ENCODE results near the gene CD48. TPM values are rescaled to one million over a fixed set of nuclear protein-coding genes. Genes with fewer than 3 reads are reported as not detected.
"Not testable (repeated sequence)": the region's sequence is repeated elsewhere in the genome, so short reads cannot be mapped to it uniquely, and the experiment has no call there.

The CD48 gene
- total RNA-seq, 1 donor from 2014 or later, result not detected

DNA sequence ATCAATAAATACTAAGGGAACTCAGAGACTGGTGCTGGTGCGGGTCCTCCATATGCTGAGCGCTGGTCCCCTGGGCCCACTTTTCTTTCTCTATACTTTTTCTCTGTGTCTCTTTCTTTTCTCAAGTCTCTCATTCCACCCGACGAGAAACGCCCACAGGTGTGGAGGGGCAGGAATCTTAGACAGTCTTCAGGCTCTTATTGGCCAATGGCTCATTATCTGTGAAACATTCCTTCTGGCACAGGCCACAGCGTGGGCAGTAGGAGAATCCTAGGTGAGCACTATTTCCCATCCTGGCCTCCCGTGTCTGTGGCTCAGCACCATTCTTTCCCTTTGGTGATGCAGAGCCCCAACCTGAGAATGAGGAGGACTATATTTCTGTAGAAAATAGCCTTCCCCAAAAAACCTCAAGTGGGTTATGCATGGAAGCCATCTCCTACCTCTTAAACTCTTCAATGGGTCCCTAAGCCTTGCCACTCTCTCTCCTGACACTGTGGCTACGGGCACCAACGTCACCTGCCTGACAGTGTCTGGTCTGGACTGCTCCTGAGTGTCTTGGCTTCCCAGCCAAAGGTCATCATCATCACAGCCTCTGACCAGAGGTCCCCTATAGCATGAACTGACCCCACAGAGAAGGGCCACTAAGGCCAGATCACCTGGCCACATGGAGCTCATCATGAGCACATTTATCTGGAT, 58.5 kb downstream of the CD48 start:
- no peak for DNase-seq (ENCODE audit: low read depth)

DNA sequence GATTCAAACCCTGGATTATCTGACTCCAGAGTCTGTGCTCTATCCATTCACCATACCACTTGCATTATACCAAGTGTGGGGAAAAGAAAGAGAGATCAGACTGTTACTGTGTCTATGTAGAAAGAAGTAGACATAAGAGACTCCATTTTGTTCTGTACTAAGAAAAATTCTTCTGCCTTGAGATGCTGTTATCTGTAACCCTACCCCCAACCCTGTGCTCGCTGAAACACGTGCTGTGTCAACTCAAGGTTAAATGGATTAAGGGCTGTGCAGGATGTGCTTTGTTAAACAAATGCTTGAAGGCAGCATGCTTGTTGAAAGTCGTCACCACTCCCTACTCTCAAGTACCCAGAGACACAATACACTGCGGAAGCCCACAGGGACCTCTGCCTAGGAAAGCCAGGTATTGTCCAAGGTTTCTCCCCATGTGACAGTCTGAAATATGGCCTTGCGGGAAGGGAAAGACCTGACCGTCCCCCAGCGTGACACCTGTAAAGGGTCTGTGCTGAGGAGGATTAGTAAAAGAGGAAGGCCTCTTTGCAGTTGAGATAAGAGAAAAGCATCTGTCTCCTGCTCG, 59.5 kb downstream of the CD48 start:
- DNase-seq (ENCODE audit: low read depth), result not testable (repeated sequence)

DNA sequence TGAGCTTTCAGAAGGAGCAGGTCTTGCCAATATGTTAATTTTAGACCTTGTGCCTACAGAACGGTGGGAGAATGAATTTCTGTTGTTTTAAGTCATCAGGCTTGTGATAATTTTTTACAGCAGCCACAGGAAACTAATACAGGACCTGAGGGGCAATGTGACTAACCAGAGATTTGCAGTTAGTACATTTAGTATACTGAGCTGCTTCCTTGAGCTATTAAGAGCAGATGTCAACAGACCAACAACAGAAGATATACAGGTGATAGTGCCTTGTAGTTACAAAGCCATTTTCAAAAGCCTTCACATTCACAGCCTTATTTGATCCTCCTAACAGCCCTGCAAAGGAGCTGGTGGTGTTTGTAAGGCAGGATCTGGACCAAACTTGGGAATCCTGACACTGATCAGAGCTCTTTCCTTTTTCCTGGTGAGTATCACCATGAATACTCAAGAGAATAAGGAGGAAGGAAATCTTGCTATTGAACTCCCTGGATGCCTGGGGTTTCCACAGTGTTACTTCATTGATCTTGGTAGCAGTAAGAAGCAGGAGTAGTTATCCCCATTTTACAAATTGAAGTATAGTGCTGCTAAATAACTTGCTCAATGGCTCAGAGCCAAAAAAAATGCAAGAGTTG, 60.1 kb downstream of the CD48 start:
- no peak for DNase-seq (ENCODE audit: low read depth)

DNA sequence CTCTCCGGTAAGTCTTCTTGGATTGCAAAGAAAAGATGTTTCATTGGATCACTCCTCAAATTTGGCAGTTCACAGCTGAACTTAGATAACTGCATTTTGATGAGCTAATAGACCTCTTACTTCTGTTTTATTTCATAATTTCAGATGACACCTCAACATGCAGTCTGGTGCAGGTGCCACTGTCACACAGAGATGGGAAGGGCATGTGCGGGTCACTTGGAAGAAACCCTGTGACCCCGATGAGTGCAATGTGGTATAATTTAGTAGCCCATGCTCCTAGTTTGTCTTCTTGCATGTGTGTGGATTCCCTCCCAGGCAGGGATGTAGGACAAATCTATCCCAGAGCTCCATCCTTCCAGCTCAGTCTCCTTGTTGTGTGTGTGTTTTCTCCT, 64.3 kb downstream of the CD48 start:
- DNase-seq (ENCODE audit: low read depth), result no peak

DNA sequence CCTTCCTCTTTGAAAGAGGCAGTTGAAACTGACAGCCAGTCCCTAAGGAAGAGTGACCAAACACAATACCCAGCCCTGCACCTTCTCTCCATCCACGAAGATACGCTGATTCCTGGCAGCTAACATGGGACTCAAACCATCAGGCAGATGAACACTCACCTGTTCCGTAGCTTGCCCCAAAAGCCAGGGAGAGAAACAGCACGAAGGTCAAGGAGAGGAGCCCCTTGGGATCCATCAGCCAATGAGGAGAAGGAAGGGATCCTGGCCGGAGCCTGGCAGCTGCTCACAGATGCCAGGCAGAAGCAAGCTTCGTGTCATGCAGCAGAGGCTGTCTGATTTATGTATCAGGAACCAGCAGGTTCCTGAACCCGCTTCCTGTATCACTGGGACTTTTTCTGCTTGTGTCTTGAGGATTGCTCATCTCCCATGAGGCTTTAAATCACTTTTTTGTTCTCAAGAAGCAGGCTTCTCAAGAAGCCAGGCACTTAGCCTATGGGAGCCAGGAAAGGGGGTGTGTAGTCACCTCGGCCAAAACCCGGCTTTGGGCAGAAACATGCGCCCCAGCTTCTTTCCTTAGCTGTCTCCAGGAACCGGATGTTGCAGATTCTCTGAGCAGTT, 64.8 kb downstream of the CD48 start, which contains the start of gene SLAMF1:
SLAMF1 (minus strand) TSS at position 334 of the 618 bp plus-strand sequence; CDS start at position 235, 99 bp downstream.
- no peak for DNase-seq (ENCODE audit: low read depth)

DNA sequence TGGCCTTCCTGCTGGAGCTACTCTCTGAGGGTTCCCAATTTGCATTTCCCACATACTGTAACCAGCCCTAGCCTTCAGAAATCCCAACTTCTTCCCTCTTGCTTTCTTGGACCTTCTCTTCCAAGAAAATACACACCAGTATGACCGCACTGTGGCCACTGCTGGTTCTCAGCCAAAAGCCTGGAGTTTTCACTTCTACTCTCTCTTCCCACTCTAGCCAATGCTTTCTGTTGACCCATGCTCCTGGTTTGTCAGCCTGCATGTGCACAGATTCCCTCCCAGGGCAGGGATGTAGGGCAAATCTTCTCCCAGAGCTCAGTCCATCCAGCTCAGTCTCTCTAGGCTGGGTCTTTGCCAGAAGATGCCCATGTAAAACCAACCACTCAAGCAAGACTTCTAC, 65.4 kb downstream of the CD48 start:
- no peak for DNase-seq (ENCODE audit: low read depth)

DNA sequence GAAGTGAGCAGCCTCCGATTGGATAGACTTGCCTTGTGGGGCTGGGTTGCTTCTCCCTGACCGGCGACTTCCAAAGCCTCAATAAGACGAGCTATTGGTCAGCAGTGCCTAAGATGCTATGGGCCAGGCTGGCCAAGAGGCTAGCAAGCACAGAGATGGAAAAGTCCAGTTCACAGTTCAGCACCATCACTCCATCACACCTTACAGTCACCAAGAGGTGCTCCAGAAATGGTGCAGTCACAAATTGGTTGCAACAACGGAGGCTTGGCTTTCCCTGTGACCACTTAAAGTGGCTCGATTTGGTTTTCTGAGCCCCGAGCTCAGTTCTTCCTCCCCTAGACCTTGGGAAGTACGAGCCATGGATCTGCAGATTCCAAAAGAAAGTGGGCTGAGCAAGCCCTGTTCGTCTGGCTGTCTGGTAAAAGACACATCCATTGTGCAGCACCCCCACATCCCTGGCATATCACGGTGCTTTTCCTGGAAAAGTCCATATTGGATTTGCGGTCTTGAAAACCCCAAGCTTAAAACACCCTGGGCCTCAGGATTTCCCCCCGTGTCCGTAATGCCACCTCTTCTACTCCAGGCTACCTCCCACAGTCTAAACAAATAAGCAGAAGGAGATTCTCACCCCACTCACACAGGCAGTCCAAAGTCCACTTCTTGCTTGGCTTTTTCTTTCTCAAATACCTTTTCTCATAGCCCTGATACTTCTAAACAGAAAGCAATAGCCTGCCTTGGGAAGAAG, 66.1 kb downstream of the CD48 start:
- no peak for DNase-seq (ENCODE audit: low read depth)

DNA sequence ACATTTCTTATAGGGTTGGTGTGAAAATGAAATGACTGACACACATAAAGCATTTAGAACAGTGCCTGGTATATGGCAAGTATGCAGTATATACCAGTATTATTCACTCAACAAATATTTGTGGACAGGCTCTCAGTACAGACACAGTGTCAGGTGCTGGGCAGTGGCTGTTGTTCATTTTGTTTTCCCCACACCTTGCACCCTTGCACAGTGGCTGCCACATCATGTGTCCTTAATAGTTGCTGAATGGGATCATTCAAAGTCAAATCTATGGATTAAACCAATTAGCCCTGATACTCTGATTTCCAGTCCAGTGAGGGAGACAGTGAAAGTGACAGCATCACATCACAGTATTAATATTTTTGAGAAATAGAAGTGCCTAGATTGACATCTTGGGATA, 67.2 kb downstream of the CD48 start:
- no peak for DNase-seq (ENCODE audit: low read depth)

DNA sequence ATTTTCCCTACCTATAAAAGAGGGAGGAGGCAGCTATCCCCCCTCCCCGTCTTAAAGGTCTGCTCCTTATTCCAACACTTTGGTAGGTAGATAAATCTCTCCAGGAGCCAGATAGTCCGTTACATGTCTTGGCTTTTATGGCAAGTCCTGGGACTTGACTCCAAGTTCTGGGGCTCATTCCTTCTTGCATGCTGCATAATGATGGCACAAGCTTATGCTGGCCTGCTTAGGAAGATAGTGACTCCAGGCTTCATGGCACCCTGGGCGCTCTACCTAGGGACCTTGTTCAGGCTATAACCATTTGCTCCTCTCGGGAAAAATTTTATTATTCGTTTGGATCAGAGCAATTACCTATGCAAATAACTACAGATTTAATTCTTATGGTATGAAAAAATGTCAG, 68.5 kb downstream of the CD48 start:
- DNase-seq (ENCODE audit: low read depth), result no peak

DNA sequence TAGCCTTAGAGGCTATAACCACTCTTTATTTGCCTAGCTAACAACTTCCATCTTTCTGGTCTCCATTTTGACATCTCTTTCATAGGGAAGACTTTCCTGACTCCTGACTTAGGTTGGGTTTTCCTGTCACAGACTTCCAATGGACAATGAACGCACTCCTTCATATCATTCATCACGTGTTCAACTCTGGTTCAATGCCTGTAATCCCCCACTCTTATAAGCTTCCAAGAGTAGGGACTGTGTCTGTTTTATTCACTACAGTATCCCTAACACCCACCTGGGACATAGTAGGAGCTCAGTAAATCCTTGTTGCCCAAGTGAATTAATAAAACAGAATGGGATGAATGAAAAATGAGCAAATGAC, 69.4 kb downstream of the CD48 start:
- no peak for DNase-seq (ENCODE audit: low read depth)

DNA sequence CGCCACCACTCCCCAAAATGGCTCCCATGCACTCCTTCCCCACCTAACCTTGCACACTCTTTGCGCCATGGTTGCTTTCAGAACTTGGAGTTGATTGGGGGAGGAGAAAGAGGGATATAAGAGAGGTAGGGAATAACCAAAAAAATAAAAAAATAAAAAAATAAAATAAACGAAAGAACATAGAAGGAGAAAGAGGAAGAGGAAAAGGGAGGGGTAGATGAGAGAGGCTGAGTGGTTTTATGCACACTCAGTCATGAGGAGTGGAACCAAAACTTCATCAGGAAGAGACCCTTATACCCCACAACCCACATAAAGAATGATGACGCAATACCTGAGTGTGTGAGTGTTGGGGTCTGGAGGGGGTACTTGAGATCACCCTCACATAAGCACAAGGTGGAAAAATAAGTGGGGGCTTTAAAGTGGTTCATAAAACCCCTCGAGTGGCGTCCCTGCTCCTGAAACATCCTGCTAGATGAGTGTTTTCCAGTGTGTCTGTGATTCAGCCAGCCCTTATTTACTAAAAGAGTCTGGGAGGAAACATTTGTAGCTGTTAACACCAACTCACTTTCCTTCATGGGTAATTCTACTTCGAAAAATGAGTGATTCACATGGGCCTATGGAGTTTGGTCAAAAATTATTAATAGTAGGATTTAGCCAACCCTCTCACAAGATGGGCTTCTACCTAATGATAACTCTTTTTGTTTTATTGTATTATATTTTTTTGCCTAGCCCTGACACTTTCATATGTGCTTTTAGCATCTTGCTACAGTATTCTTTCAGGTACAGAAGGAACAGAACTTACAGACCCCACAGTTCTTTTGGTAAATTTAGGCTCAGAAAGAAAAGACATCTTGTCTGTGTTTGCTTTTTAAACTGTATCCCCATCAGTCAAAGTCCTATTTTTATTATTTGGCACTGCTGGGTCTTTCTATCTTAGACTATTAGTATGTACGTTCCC, 70.0 kb downstream of the CD48 start:
- DNase-seq (ENCODE audit: low read depth), result no peak

DNA sequence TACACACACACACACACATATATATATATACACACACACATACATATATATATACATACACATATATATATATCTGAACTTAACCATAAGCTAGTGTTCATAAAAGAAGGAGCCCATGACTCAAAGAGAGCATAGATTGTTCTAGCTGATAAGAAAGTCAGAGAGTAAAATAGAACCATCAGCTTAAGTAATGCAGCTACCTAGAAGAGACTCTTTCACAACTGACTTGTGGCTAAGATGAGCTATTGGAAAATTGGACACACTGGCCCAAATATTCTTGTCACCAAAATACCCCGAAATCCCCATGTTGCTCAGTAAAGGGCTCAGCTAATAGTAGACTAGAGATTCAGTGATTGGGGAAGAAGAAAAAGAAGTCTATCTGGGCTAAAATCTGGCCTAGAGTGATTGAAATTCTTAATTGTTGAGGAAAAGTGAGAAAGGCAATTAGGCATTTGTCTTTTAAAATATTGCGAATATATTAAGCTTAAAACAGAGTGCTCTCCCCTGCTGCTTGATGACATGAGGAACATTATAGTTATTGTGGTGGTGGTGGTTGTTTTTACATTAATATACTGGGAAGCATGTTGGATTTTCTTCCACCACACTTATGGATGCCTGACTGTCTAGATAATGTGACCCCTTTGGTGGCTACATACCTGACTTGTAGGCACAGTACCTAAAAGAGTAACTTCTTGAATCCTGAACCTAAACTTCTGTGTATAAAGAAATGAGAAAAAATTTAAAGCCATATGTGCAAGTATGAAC, 71.1 kb downstream of the CD48 start:
- no peak for DNase-seq (ENCODE audit: low read depth)

DNA sequence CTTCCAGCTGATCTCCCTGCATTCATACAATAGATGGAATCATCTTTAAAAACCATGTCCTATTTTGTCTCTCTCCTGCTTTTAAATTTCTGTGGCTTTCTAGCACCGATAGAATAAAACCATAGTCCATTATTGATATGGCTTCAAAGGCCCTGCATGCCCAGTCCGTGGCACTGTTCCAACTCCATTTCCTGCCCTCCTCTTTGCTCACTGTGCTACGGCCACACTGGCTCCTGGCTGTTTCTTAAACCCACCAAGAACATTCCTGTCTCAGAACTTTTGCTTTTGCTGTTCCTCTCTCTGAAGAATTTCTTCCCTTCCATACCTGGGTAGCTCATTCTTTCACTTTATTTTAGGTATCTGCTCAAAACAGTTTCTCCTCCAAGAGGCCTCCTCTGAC, 72.0 kb downstream of the CD48 start:
- no peak for DNase-seq (ENCODE audit: low read depth)

DNA sequence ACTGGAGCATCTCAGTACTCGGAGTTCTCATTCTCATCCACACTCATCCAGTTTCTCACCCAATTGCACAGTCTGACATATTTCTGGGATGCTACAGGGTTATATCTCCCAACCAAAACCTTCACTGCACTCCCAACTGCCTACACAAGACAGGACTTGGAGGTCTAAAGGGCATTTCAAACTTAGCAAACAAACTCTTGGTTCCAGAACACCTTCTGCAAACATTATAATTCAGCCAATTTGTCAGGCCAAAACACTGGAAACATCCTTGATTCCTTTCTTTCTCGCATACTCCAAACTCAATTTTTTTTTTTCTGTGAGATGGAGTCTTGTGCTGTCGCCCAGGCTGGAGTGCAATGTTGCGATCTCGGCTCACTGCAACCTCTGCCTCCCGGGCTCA, 72.7 kb downstream of the CD48 start:
- no peak for DNase-seq (ENCODE audit: low read depth)

DNA sequence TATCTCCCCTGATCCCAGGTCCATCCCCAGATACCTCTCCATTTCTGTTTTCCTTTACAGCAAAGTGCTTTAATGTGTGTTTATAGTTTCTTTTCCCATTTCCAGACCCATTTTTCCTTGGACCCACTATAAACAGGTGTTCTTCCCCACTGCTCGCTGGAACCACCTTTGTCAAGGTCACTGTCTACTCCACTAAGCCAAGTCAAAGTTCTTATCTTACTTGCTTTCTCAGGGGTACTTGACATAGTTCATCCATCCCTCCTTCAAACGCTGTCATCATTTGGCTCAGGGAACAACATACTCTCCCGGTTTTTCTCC, 73.1 kb downstream of the CD48 start:
- DNase-seq (ENCODE audit: low read depth), result no peak

DNA sequence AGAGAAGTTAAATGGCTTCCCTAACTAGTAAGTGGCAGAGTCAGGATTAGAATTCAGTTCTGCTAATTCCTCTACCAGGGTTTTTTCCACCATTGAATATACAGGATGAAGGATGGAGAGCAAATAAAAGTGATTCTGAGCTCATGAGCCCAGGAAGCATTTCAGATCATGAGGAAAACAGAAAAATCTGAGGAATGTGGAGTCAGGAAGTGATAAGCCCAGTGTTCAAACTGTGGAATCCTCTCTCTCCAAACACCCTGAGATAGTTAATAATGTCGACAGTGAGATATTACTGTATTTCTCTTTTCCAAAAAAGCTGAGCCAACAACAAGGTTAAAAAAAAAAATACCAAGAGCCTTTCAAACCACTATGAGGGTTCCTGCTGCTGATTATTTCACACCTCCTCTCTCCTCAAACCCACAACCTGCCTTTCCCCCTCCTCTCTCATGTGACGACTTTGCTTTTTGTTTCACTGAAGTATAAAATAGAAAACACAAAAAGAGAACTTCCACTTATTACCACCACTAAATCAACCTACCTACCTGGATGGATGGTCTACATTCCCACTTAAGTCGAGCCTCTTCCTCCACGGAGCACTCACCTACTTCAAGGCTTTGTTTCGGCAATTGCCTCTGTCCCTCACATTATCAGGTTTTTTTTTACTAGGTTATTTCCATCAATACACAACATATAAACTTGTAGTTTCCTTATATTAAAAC, 73.6 kb downstream of the CD48 start:
- no peak for DNase-seq (ENCODE audit: low read depth)

DNA sequence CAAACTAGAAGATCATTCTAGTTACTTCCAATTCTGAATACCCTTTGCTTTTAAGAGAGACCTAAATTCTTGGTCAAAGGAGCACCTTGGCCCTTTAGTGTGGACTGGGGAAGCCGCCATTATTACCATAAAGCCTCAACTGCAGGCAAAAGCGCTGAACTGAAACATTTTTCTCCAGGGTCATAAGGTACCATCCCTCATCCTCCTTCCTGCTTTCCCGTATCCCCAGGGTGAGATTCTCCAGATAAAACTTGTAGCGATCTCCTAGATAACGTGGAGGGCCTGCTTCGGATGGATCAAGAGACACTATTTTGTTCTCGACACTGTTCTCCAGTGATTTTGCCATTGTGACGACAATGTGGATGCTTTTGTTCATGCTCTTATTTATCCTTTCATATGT, 74.6 kb downstream of the CD48 start:
- DNase-seq (ENCODE audit: low read depth), result no peak

DNA sequence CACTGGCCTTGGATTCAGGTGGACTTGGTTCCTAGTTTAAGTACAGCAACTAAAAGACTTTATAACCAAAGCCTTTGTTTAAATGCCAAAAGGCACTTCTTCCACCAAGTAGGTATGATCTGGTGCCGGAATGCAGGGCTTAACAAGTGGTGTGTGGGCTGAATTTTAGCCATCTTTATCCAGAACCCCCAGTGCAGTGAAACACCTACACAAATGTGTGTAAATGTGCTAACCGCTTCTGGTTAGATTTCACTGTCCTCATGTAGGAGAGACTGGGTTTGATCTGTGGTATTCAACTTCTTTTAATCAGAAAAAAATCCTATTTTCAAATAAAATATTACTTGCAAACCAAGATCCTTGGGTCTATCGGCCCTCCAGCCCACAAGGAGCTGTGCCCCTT, 75.1 kb downstream of the CD48 start:
- no peak for DNase-seq (ENCODE audit: low read depth)

DNA sequence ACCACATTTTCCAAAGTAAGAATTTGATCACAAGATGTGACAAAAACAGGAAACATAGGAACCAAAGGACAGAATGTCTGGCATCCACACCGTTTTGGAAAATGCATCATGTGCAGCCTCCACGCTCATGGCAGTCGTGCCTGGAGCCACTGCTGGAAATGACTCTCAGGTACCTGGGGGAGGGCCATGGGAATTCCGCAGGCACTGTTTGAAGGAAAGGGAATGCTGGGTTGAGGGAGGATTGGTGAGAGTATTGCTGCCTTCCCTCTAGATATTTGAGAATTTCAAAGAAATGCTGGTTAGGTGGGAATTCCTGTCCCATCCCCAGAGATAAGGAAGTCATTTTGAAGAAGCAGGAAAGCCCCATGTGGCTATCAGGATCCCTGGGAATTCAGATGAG, 75.5 kb downstream of the CD48 start:
- DNase-seq (ENCODE audit: low read depth), result no peak

All from renal cortical epithelial cell (primary cell).